ENCODE results near the gene POLK. TPM values are rescaled to one million over a fixed set of nuclear protein-coding genes. Genes with fewer than 3 reads are reported as not detected.

POLK gene
- total and polyA plus RNA-seq, 2 of the 8 experiments (the other 6 are each of a cell fraction or from before 2014, with no cell fraction given) = 2.0 to 9.0 TPM

DNA sequence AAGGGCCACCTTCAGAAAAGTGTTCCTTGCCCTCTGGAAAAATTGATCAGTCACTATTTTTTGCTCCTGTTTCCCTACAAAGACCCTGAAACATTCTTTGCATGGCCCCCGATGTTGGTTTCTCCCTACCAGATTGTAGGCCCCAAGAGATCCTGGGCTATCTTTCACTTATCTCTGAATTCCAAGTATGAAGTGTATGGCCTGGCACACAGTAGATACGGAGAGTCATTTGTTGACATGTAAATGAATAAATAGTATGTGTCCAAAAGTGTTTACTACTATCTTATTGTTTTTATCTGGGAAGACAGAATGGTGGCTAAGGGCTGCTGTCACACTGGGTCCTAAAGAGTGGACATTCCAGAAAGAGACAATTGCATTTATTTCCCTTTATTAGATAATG lies 92.1 kb downstream of the POLK start:
- H2AFZ ChIP-seq (ENCODE audit: low read length) = no peak overlapping the region
- H3K27me3 ChIP-seq (replicated peaks in 1 of 4; ENCODE audit: control insufficient read depth in 3 of 4, extremely low read depth in 1 of 4, insufficient read depth in 3 of 4, low read length in 3 of 4) = no peaks in the 10 kb centered on the region
- POLR2A ChIA-PET (ENCODE audit: partially characterized antibody) = interaction anchor here (0.6 kb wide), 1 partner anchor 70 kb away, joined by 3 read pairs; no protein-coding TSS in a partner anchor
- peaks cover 0 to 2% (median 0%) of the 10 kb centered on the region in 4 experiments; a peak in 1 of 7 replicates for H3K4me1 ChIP-seq (replicated peaks in 1 of 4; ENCODE audit: control insufficient read depth in 3 of 4, insufficient read depth in 4 of 4, low read length in 3 of 4)
- H3K4me2 ChIP-seq (ENCODE audit: insufficient read depth in 1 of 2, low read depth in 2 of 2, low read length in 2 of 2) = no peak overlapping the region
- 0 out of 2 replicates have a peak, but pooled peaks cover 2% of the 10 kb centered on the region for H3K23me2 ChIP-seq (ENCODE audit: low read depth, low read length)
- H3K36me3 ChIP-seq (ENCODE audit: control insufficient read depth in 2 of 4, insufficient read depth in 4 of 4, low read length in 3 of 4) = no peaks in the 10 kb centered on the region
- H2BK20ac ChIP-seq (ENCODE audit: low read length) = no peak overlapping the region
- H3K4me3 ChIP-seq (ENCODE audit: extremely low read depth in 1 of 4, insufficient read depth in 2 of 4, low read depth in 3 of 4, low read length in 4 of 4) = no peak overlapping the region
- H4K8ac ChIP-seq (ENCODE audit: extremely low read depth, insufficient read depth, low read length) = no peak overlapping the region
- H2BK120ac ChIP-seq (replicated peaks; ENCODE audit: low read depth, low read length) = no peak overlapping the region
- no peak overlapping the region for H2BK5ac ChIP-seq (ENCODE audit: low read depth, low read length)
- WGBS, 2 experiments (ENCODE audit: extremely low coverage in 1 of 2, insufficient coverage in 1 of 2, insufficient read length in 1 of 2, insufficient replicate concordance in 2 of 2, low coverage in 1 of 2, low lambda C conversion rate in 2 of 2, missing lambda C conversion rate in 1 of 2) = 93% methylated on average over 2 of the region's 2 CpGs; no CpG with 5 or more reads in 1 of the 2 experiments
- H4K20me1 ChIP-seq (replicated peaks in 1 of 2; ENCODE audit: control insufficient read depth in 1 of 2, insufficient read depth in 2 of 2, low read length in 2 of 2) = no peaks in the 10 kb centered on the region
- H3K27ac ChIP-seq (ENCODE audit: low read depth, low read length) = no peak overlapping the region
- no peak for FAIRE-seq
- no peak overlapping the region for H2BK15ac ChIP-seq (ENCODE audit: low read length)
- H3K9me3 ChIP-seq (ENCODE audit: insufficient read depth in 2 of 2, low read depth in 1 of 2, low read length in 1 of 2) = no peaks in the 10 kb centered on the region
- TF ChIP-seq CHD1 (IDR thresholded peaks at IDR 0.05; ENCODE audit: low read depth, low read length) (no peak), SRF (IDR thresholded peaks at IDR 0.05; ENCODE audit: low read depth, low read length) (no peak), TAF7 (optimal IDR thresholded peaks at IDR 0.05; ENCODE audit: borderline replicate concordance, low read depth, low read length) (no peak), KDM4A (IDR thresholded peaks at IDR 0.05; ENCODE audit: low read depth, low read length, severe bottlenecking) (no peak), TEAD4 (IDR thresholded peaks at IDR 0.05; ENCODE audit: low read depth, low read length) (no peak), CREB1 (IDR thresholded peaks at IDR 0.05) (no peak), SP2 (IDR thresholded peaks at IDR 0.05; ENCODE audit: low read length) (no peak), SUZ12 (IDR thresholded peaks at IDR 0.05; ENCODE audit: low read length) (no peak), BACH1 (IDR thresholded peaks at IDR 0.05; ENCODE audit: low read length) (no peak), CTBP2 (IDR thresholded peaks at IDR 0.05; ENCODE audit: borderline replicate concordance, insufficient read depth, insufficient read length, low read length) (no peak), BRCA1 (IDR thresholded peaks at IDR 0.05; ENCODE audit: low read depth, low read length) (no peak), POLR2AphosphoS5 (IDR thresholded peaks at IDR 0.05; ENCODE audit: low read depth, low read length) (no peak), MAFK (IDR thresholded peaks at IDR 0.05; ENCODE audit: low read depth, low read length) (no peak), POLR2A (IDR thresholded peaks at IDR 0.05; ENCODE audit: control extremely low read depth in 1 of 2, low read depth in 2 of 2, low read length in 2 of 2) (no peak)
- H2AK5ac ChIP-seq (ENCODE audit: low read depth, low read length) = no peak overlapping the region
- H3K9ac ChIP-seq (replicated peaks in 1 of 4; ENCODE audit: extremely low read depth in 1 of 4, low read depth in 3 of 4, low read length in 3 of 4) = no peak overlapping the region
- H3K79me2 ChIP-seq (ENCODE audit: control insufficient read depth in 1 of 2, insufficient read depth in 2 of 2, low read length in 2 of 2) = no peaks in the 10 kb centered on the region
- no peaks in the 10 kb centered on the region for H3K79me1 ChIP-seq (ENCODE audit: low read depth, low read length)
- no peak overlapping the region for H3K23ac ChIP-seq (ENCODE audit: insufficient read length)
- CTCF ChIA-PET (ENCODE audit: partially characterized antibody) = no interaction called here
- H4K5ac ChIP-seq (ENCODE audit: insufficient read length, low read depth, low read length) = no peak overlapping the region
- H4K91ac ChIP-seq (replicated peaks; ENCODE audit: insufficient read length, low read length) = no peak overlapping the region
- no peak overlapping the region for H3K4ac ChIP-seq (replicated peaks; ENCODE audit: insufficient read length, low read depth, low read length)
- no peak for DNase-seq (ENCODE audit: low read depth in 1 of 2, low spot score in 2 of 2)
- H3K56ac ChIP-seq (replicated peaks; ENCODE audit: insufficient read length, low read depth, low read length) = no peak overlapping the region
- no peak overlapping the region for H3K14ac ChIP-seq (ENCODE audit: insufficient read length)
- H3K18ac ChIP-seq (ENCODE audit: extremely low read depth, low read length) = no peak overlapping the region
- H2BK12ac ChIP-seq (ENCODE audit: low read depth, low read length) = no peak overlapping the region
